ENCODE data around the gene MSI2. TPM values are rescaled to one million over a fixed set of nuclear protein-coding genes. Genes with fewer than 3 reads are reported as not detected.

Gene MSI2
- total and polyA plus RNA-seq, 2 experiments from 2014 or later = 15.7 to 76.4 TPM

DNA sequence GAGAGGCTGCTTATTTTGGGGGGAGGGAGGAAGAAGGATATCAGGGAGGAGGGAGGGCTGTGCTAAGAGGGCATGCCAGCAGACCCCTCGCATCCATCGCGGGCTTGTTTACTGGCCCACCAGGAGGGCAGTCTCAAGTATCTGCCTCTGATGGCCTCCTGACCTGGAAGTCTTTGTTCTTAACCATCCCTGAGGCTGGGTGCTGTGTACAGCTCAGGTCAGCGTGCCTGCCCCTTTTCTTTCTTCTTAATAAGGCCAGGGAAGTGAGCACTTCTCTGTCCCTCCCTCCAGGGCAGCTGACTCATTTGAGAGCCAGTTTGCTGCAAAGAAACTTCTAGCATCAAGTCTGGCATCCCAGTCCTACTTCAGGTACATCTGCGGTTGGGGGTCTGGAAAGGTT, 331.8 kb downstream of the MSI2 start:
- TF ChIP-seq, protein P1, sequence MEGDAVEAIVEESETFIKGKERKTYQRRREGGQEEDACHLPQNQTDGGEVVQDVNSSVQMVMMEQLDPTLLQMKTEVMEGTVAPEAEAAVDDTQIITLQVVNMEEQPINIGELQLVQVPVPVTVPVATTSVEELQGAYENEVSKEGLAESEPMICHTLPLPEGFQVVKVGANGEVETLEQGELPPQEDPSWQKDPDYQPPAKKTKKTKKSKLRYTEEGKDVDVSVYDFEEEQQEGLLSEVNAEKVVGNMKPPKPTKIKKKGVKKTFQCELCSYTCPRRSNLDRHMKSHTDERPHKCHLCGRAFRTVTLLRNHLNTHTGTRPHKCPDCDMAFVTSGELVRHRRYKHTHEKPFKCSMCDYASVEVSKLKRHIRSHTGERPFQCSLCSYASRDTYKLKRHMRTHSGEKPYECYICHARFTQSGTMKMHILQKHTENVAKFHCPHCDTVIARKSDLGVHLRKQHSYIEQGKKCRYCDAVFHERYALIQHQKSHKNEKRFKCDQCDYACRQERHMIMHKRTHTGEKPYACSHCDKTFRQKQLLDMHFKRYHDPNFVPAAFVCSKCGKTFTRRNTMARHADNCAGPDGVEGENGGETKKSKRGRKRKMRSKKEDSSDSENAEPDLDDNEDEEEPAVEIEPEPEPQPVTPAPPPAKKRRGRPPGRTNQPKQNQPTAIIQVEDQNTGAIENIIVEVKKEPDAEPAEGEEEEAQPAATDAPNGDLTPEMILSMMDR (IDR thresholded peaks at IDR 0.05; ENCODE audit: low read depth, low read length) = no peak
- no peak overlapping the region for H3K4me3 ChIP-seq
- no peaks in the 10 kb centered on the region for H3K36me3 ChIP-seq
- peaks cover 22% of the 10 kb centered on the region for H3K4me1 ChIP-seq (ENCODE audit: low read depth)
- H3K27ac ChIP-seq = no peak overlapping the region
- no peaks in the 10 kb centered on the region for H3K9me3 ChIP-seq (ENCODE audit: low read depth)
- no peaks in the 10 kb centered on the region for H3K27me3 ChIP-seq
- DNase-seq (ENCODE audit: low read depth in 1 of 2, low spot score in 1 of 2) = peak in 1 of 2 donors; percentile 20

DNA sequence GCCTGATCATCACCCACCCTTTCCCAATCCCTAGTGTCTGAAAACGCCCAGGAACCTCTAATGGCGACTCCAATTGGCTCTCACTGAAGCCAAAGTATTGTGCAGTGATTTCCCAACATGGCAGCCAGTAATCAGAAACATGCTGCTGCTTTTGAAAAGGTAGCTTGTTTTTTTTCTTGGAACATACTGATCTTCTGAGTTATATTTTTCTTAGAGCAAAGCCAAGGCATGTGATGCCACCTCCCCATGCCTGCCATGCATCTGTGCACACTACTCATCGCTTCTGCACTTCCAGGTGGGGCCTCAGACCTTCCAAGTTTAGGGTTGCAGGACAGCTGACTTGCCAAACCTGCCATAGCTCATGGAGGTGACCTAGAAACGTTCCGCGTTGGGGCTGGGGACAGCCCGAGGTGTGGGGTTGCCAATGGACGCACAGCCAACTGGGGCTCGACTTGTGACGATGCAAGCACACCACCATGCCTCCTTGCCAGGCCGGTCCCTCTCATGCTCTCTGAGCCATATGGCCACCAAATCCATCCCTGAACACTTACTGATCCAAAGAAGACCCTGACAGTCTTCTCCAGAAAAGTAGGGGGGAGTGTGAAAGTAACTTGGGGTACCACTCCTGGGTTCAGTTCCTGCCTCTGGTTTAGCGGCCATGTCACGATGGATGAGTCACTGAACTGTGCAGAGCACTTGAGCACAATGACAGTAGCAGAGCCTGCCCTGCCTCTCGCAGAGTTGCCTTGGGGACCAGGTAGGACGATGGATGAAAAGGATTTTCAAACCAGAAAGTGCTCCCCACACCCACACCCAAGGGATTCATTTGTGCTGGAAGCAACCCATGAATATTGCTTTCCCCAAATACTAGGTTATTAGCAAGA, 333.1 kb downstream of the MSI2 start:
- Histone ChIP-seq H3K4me1 (ENCODE audit: low read depth) (peaks cover 22% of the 10 kb centered on the region), H3K27me3 (no peaks in the 10 kb centered on the region), H3K27ac (no peak overlapping the region), H3K36me3 (no peaks in the 10 kb centered on the region), H3K4me3 (no peak overlapping the region), H3K9me3 (ENCODE audit: low read depth) (no peaks in the 10 kb centered on the region)
- no peak for DNase-seq (ENCODE audit: low read depth in 1 of 2, low spot score in 1 of 2)
- TF ChIP-seq, protein P1 (IDR thresholded peaks at IDR 0.05; ENCODE audit: low read depth, low read length) = no peak

DNA sequence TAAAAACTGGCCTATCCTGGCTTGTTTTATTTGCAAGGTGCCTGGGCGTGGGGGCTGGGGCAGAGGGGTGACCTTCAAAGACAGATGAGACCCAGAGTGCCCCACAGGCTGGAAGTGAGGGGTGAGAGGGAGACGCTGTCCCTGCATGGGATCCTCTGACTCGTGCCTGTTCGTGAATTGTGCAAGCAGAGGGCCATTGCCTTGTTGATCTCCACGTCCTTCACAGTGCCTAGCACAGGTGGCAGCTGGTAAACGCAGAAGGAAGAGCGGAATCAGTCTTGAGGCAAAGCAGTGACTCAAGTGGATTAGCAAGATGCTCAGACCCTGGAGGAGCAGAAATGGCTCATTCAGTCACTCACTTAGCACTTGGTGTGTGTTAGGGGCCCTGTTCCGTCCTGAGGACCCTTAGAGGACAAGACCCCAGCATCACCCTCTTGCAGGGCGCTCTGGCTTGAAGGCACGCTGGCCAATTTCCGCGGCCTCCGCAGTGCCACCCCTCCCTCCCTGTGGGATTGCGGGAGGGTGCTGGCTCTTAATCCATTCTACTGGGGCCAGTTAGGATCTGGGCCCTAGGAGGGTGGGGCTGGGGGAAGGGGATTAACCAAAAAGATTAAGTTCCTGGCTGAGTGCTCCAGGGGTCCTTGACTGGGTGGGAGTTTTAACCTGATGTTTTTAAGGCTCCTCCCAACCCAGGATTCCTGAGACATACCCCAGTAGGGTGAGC, 337.6 kb downstream of the MSI2 start:
- Histone ChIP-seq H3K27me3 (no peaks in the 10 kb centered on the region), H3K27ac (no peak overlapping the region), H3K9me3 (ENCODE audit: low read depth) (no peaks in the 10 kb centered on the region), H3K4me1 (ENCODE audit: low read depth) (peaks cover 12% of the 10 kb centered on the region), H3K36me3 (no peaks in the 10 kb centered on the region), H3K4me3 (no peak overlapping the region)
- DNase-seq (ENCODE audit: low read depth in 1 of 2, low spot score in 1 of 2) = no peak
- TF ChIP-seq, protein P1 (IDR thresholded peaks at IDR 0.05; ENCODE audit: low read depth, low read length) = no peak

DNA sequence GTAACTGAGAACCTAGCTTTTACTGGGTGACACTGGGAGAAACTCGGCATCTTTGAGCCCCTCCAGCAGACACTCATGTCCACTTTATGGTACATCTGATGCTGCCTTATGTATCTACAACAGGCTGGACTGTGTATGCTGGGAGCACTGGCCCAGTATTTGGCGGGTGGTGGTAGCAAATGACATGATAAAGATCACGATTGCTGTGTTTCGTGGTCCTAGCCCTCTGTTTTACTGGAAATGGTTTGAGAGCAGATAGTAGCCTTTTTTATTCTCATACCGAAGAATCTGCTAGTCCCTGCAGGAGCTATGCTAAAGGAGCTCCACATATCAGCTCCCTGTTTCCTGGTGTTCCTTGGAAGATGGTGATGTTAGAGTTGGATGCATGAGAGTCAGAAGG, 338.4 kb downstream of the MSI2 start:
- TF ChIP-seq, protein P1 (IDR thresholded peaks at IDR 0.05; ENCODE audit: low read depth, low read length) = no peak
- Histone ChIP-seq H3K4me3 (no peak overlapping the region), H3K4me1 (ENCODE audit: low read depth) (peaks cover 12% of the 10 kb centered on the region), H3K36me3 (no peaks in the 10 kb centered on the region), H3K27ac (no peak overlapping the region), H3K9me3 (ENCODE audit: low read depth) (no peaks in the 10 kb centered on the region), H3K27me3 (no peaks in the 10 kb centered on the region)
- no peak for DNase-seq (ENCODE audit: low read depth in 1 of 2, low spot score in 1 of 2)

DNA sequence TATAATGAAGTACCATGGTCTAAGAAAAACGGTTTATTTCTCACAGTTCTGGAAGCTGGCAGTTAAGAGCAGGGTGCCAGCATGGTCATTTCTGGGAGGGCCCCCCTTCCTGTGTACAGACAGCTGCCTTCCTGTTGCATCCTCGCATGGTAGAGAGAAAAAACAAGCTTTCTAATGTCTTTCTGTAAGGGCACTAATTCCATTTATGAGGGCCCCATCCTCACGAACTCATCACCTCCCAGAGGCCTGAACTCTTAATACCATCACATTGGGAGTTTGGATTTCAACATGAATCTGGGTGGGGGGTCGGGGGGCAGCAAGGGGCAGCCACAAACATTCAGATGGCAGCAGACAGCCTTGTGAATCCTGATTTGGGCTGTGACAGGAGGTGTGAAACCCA, 339.1 kb downstream of the MSI2 start:
- no peak overlapping the region for H3K27ac ChIP-seq
- peaks cover 6% of the 10 kb centered on the region for H3K4me1 ChIP-seq (ENCODE audit: low read depth)
- TF ChIP-seq, protein P1 (IDR thresholded peaks at IDR 0.05; ENCODE audit: low read depth, low read length) = no peak

More for the DNA sequence above, 339.1 kb downstream of the MSI2 start:
- Histone ChIP-seq H3K4me3 (no peak overlapping the region), H3K36me3 (no peaks in the 10 kb centered on the region), H3K27me3 (no peaks in the 10 kb centered on the region), H3K9me3 (ENCODE audit: low read depth) (no peaks in the 10 kb centered on the region)
- DNase-seq (ENCODE audit: low read depth in 1 of 2, low spot score in 1 of 2) = no peak
